Measurements from ENCODE around the gene MELK. TPM values are rescaled to one million over a fixed set of nuclear protein-coding genes. Genes with fewer than 3 reads are reported as not detected.

The MELK gene
- total RNA-seq, 1 donor from 2014 or later: 12.0 TPM

DNA sequence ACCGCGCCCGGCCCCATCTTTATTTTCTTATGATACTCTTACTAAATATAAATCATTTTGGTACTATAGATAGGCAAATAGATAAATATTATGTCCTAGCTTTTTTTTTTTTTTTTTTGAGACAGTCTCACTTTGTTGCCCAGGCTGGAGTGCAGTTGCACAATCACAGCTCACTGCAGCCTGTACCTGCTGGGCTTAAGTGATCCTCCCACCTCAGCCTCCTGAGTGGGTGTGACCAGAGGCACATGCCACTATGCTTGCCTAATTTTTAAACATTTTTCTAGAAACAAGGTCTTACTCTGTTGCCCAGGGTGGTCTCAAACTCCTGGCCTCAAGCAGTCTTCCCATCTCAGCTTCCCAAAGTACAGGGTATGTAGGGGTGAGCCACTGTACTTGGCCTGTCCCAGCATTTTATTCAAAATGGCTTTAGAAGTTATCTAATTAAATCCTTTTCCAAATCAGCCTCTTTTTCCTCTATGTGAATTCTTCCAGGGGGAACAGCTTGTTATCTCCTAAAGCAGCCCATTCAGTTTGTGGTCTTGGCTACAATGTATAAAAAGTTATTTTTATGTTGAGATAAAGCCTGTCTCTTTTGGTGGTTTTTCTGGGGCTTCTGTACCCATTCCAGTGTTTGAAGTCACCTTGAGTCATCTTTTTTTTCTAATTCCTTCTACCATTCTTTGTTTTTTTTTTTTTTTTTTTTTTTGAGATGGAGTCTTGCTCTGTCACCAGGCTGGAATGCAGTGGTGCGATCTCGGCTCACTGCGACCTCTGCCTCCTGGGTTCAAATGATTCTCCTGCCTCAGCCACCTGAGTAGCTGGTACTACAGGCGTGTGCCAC lies 12.1 kb downstream of the MELK start:
- no peak for DNase-seq (ENCODE audit: low spot score)

DNA sequence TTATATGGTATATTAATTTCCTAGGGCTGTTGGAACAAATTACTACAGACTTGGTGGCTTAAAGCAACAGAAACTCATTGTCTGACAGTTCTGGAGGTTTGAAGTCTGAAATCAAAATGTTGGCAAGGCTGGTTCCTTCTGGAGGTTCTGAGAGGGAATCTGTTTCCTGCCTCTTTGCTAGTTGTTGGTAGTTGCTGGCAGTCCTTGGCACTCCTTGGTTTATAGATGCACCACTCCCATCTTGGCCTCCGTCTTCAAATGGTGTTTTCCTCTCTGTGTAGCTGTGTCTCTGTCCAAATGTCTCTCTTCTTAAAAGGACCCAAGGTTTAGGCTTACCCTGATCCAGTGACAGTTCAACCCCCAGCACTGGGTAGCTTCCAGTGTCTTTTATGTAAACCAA lies 17.5 kb downstream of the MELK start:
- no peak for DNase-seq (ENCODE audit: low spot score)

DNA sequence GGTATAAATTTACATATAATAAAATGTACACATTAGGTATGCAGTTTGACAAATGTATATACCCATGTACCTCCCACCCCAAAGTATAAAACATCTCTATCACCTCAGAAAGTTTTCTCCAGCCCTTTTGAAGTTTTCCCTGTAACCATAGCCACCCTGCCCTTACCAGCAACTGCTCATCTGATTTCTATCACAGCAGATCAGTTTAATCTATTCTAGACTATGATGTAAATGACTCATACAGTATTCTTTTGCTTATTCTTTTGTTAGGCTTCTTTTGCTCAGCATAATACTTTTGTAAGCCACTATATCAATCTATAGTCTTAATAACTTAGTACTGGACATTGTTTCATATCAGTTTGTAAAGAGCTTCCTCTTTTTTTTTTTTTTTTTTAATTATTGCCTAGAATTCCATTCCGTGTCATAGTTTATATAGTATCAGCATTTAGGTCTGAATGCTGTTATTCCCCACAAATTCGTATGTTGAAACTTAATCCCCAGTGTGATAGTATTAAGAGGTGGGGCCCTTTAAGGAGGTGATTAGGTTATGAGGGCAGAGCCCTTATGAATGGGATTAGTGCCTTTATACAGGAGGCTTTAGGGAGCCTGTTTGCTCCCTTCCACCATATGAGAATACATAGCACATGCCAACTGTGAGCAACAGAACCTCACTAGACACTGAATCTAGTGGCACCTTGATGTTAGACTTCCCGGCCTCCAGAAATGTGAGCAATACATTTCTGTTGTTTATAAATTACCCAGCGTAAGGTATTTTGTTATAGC lies 20.3 kb downstream of the MELK start:
- DNase-seq (ENCODE audit: low spot score): no peak

DNA sequence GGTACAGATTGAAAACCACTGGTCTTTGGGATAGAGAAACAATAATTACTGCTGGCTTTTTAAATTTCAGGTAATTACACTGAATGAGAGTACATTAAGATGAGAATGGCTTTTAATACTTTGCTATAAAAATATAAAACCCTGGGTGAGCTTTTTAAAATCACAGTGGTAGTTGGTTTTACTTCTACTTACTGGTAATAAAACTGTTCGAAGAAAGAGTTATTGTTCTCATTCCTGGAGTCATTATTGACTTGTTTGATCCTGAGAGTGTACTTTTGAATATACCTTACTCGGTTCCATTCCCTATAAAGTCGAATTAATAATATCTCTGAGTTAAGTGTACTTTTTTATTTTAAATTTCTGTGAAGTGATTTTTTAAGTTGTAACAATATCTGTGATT lies 21.5 kb downstream of the MELK start:
- DNase-seq (ENCODE audit: low spot score): no peak

DNA sequence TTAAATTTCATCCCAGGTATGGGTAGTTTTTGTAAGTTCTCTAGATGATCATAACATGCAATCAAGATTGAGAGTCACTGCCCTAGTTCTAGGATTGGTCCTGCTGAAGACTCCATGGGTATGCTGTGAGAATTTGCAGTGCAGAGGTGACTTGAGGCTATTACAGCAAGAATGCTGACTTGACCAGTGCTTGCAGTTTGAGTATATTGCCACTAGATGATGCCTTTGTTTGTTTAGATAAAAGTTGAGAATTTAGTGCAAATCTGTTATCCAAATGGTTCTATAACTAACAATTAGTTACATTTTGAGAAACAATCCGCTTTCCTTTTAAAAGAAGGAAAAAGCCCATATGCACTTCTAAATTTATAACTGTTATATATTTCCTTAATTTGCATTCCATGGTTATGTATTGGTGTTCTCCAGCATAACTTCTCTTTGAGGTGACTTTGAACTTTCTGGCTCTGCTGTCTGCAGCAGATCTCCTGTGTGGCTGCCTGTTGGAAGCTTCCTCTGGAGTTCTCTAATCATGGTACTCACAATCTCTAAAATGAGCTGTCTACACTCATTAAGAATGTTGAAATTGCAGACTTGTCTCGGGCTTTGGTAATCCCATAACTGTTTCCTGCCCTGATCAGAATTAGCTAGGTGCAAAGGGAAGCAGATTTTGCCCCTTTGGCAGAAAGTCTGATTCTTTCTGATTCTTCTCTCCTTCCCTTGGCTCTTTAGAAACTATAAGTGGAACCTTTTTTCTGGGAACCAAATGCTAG lies 24.9 kb downstream of the MELK start:
- DNase-seq (ENCODE audit: low spot score): peak; percentile 14

DNA sequence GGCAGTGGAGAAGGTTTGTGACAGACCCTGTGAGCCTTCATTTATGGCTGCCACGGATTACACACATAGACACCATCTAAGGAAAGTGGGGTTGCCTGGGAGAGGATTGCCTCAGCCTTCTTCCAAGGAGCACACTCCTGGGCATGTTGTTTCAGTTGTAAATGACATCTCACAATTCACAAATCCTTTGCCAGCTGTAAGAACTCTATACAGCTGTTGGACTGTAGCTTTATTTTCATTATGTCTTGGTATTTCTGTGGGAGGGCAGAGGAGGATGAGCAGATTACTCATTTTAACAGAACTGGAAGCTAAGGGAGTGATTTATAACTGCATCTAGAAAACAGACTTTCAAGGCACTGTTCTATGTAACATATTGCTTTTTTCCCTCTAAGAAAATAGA lies 25.6 kb downstream of the MELK start:
- peak; percentile 28 for DNase-seq (ENCODE audit: low spot score)

DNA sequence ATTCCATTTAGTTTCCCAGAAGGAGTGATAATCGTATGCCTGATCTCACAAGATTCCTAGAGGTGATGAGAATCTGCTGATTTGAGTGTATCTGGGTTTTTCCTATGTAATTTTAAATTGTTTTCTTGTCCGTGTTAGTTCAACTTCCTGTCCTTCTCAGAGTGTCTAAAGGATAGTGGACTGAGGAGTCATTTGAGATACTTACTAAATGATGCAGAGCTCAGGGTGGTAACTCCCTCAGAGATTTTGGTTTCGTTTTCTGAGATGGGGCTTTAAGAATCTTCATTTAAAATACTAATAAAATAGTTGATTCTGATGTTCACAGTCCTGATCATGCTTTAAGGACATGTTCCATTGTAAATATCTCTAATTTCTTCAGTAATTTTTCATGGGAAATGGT lies 30.3 kb downstream of the MELK start:
- DNase-seq (ENCODE audit: low spot score): no peak

DNA sequence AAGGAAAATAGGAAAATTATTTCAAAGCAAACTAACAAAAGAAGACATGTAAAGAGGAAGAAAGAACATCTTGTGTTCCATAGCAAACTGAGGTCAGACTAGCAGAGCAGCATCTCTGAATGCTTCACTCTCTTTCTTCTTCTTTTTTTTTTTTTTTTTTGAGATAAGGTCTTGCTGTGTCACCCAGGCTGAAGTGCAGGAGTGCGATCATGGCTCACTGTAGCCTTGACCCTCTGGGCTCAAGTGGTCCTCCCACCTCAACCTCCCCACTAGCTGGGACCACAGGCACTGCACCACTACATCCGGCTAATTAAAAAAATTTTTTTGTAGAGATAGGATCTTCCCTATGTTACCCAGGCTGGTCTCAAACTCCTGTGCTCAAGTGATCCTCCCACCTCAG lies 36.6 kb downstream of the MELK start:
- no peak for DNase-seq (ENCODE audit: low spot score)

DNA sequence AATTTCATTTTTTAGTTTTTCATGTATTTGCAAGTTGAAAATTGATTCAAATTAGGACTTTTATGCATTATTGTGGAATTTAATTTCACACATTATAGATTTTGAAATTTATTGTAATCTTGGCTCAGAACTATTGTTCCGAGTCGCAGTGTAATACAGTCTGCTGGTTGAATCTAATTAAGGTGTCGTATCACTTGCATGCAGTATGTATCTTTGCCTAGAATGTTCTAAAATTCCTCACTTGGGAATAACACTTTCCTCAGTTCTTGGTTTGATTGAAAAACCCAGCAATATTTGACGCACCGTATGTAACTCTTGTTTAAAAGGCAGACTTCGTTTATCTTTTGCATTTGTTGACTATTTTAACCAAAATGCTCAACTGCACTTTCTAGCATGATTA lies 49.4 kb downstream of the MELK start:
- DNase-seq (ENCODE audit: low spot score): no peak

DNA sequence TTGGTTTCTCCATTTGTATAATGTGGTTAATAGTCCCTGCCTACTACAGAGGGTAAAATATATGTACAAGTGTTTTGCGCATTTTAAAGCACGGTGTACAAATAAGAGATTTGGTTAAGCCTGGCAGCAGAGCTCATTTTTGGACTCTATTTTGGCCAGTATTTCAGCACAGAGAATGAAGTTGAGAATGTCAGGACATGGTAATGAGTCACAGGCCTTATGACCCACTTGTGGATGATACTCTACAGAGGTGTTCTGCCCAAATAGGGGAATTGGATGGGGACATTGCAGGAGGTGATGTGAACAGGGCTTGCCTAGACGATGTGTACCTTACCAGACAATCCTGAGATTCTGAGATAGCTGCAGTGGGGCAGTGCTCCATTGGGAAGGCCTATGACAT lies 50.6 kb downstream of the MELK start:
- DNase-seq (ENCODE audit: low spot score): no peak

DNA sequence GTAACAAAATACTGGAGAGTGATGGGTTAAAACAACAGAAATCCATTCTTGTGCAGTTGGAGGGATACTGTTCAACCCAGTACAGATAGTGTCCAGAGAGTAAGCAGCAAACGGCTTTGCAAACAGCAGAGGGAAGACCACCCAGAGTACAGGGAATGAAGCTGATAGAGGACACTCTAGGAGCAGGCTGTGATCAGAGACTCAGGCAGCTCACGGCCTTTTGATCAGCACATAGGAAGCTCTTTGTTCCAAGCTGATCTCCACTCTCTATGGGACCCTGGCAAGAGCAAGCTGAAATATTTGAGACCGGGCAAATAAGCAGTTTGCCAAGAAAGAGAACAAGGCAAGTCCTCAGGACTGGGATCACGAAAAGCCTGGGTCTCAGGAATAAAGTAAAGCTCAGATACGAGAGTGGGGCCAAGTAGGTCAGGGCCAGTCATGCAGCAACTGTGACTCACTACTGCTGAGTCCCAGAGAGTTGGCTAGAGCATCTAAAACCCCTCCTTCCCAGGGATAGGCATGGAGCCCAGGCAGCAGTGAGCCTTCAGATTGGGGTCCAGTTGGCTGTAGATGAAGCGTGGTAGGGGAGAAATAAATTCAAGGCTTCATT lies 52.4 kb downstream of the MELK start:
- DNase-seq (ENCODE audit: low spot score): peak; percentile 86

DNA sequence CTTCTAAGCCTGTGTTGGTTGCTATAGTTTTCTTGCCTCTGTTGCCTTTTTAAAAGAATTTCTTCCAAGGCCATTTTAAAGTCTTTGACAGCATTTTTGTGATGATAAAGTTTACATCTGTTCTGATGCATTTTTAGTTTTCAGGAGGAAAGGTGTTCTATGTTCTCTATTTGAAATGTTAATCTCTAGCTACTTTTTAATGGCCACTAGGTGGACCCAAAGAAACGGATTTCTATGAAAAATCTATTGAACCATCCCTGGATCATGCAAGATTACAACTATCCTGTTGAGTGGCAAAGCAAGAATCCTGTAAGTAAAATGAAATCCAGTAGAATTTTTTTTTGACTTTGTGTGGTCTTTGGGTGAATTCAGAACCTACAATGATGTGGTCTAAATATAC lies 60.2 kb downstream of the MELK start:
- peak; percentile 27 for DNase-seq (ENCODE audit: low spot score)

DNA sequence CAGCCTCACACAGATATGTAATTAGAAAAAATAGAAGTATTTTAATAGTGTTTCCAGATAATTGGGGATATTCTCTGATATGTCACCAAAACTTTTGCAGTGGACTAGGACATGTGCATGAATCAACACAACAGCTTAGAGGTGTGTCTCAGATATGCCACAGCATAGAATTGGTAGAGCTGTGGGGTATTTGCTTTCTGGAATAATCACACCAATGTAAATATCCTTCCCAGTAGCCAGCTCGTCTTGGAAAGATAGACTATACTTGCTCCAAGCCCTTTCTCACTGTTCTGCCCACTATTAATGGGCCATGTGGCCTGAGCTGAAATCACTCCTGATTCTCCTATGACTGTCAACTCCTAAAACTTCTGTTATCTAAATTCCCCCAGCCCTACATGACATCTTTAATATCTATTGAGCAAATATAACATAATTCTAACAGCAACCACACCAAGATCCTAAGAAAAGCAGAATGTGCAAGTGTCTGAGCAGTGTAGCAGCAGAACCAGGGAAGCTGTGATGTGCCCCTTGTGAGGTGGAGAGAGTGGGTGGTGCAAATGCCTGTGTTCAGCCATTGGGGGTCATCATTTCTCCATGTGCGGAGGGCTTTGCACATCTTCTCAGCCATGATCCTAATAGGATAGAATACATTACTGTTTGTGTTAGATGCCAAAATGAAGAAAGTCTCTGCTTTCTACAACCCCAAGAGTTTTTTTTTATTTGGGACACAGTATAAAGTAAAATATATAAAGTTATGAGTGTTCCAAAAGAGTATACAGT lies 65.0 kb downstream of the MELK start:
- no peak for DNase-seq (ENCODE audit: low spot score)

DNA sequence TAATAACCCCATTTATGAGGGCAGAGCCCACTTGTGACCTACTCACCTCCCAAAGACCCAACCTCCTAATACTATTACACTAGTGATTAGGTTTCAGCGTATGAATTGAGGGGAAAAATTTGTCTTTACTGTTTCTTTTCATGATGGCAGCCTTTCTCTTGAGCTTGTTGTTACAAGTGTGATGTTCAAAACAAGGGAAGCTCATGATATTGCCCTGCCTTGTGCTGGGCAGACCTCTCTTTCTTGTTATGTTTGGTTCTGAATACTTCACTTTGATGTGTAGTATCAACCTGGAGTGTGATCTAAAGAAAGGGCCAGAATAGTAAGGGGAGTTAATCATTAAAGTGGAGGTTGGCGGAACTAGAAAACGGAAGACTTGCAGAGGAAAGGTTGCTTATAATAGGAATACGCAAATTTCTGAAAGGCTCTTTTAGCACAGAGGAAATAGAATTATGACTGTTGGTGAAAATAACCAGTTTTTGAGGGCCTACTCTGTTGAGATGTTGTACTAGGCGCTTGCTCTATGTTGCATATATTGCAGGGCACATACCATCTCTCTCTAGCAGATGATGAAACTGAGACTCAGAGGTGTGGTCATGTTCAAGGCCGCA lies 68.2 kb downstream of the MELK start:
- no peak for DNase-seq (ENCODE audit: low spot score)

DNA sequence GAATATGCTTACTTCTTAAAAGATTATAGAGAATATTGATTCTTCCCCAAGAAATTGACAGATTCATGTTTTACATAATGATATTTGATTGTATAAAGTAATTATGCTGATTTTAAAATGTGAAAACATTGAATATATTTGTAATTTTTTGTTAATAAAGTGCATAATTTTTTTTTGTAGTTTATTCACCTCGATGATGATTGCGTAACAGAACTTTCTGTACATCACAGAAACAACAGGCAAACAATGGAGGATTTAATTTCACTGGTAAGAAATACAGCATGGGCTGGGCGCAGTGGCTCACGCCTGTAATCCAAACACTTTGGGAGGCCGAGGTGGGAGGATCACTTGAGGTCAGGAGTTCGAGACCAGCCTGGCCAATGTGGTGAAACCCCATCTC lies 70.1 kb downstream of the MELK start:
- no peak for DNase-seq (ENCODE audit: low spot score)

DNA sequence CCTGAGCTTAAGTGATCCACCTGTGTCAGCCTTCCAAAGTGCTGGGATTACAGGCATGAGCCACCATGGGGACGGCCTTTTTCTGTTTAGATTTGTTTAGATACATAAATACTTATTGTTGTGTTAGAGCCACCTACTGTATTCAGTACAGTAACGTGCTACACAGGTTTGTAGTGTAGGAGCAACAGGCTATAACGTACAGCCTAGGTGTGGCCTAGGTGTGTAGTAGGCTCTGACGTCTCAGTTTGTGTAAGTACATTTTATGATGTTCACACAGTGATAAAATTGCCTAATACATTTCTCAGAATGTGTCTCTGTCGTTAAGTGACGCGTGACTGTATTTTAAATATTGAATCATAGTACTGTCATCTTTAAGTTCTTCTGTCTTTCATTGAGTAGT lies 84.1 kb downstream of the MELK start:
- no peak for DNase-seq (ENCODE audit: low spot score)

DNA sequence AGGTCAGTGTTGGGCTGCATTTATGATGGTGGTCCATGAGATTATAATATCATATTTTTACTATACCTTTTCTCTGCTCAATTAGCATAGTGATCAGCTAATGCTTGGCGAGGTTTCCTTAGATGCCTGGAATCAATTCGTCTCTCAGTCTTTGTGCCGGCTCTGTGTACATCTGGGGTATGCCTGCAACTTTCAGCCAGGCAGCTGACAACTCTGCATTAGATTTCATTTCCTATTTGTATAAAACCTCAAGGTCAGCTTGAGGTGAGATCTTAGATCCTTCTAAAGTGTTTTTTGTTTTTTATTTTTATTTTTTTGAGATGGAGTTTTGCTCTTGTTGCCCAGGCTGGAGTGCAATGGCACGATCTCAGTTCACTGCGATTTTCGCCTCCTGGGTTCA lies 86.8 kb downstream of the MELK start:
- DNase-seq (ENCODE audit: low spot score): no peak

DNA sequence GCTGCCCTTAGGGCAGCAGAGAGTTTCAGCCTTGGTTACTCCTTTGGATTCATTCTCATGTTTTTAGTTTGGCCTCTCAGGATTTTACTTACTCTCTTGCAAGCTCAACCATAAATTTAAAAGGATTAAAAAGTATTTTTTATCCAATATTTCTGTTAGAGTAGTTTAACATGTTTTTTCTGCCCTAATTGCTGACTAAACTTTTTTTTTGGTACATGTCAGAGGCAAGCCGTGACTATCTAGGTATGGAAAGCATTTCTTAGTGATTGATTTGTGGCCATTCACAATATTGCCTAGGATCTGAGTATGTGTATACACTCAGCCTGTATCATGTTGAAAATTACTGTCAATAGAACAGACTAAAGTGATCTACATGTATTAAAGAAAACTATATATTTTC lies 92.1 kb downstream of the MELK start:
- no peak for DNase-seq (ENCODE audit: low spot score)

DNA sequence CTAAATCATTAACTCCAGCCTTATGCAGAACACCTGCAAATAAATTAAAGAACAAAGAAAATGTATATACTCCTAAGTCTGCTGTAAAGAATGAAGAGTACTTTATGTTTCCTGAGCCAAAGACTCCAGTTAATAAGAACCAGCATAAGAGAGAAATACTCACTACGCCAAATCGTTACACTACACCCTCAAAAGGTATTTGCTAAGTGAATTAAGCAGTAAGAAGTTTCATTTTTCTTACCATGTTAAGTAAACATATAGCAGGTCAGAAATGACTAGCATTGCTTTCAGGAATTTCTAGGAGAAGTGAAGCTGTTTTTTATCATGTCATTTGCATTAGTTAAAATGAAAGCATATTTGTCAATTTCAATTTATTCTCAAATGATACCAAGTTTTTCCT lies 92.7 kb downstream of the MELK start:
- no peak for DNase-seq (ENCODE audit: low spot score)

DNA sequence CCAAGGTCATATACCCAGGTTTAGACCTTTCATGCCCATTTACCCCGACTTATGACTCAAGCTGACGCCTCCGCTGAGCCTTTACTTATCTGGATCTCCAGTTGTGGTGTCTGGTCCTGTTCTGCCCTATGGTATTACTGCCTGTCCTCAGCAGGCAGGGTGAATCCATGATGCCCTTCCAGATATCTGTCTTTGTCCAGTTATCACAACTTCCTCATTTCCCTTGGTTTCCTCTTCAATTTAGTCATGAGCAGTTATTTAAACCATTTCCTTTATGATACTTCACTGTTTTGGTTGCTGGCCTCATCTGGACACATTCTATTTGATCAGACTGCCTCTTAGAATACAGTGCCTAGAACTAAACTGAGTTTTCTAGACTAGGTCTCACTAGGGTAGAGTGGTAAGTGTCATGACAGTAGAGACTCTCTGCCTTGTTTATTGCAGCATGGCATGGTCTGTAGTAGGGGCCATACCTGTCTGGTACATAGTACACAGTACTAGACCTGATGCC lies 93.3 kb downstream of the MELK start:
- DNase-seq (ENCODE audit: low spot score): no peak

DNA sequence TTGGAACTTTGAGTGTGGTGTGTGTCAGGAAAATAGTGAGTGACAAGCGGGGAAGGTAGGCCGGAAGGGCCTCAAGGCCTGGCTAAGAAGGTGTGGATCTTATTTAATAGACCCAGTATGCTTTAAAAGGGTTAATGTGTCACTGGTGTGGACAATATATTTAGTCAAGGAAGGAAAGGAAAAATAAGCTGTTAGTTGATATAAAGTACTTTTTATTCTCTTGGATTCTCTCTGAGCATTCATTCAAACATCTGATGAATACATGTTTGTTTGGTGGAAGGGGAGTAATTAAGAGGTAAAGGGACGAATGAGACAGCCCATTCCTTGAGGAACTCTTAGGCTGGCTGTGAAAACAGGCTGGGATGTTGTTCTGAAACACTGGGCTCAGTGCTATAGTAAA lies 98.9 kb downstream of the MELK start:
- DNase-seq (ENCODE audit: low spot score): no peak
